DND-41 (cell line): ENCODE data around the gene SDC4.

ENCODE experiments used
- EZH2 ChIP-seq: IDR thresholded peaks from 3 replicates; pipeline ENCODE4 v1.6.1; 2012; ENCODE audit warnings: borderline replicate concordance, low read depth, mild to moderate bottlenecking, moderate library complexity, low read length, inconsistent platforms; ENCODE audit not compliant: severe bottlenecking
- TF ChIP-seq, protein P1 (sequence below): IDR thresholded peaks from 2 replicates; pipeline ENCODE4 v1.5.1; 2012; ENCODE audit warnings: borderline replicate concordance, low read length, moderate library complexity, mild to moderate bottlenecking; ENCODE audit not compliant: poor library complexity, severe bottlenecking; ENCODE audit errors: extremely low read depth

DNA sequence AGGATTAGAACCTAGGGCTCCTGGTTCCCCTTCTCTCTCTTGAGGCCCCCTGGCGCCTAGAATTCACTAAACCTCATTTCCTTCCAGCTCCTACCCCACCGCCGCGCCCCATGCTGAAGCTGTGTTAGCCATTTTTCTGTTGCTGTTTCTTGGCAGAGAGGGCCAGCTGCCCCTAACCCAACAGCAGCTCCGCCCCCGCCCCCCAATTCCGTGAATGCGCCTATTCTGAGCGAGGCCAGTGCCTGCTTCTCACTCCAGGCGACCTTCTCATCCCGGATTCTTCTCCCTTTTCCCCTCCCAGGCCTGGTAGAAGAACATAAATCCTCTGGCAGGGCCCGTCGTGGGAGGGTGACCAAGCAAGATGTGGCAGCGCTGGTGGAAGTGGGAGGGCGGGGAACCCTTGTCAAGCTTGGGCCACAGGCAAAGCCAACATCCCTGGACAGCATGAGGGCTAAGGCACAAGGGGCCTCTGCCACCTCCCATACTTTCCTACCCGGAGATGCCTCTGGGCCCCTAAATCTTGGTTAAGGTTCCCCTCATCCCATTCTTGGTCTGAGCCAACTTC is 41.1 kb downstream of the SDC4 start:
- TF ChIP-seq, protein P1, sequence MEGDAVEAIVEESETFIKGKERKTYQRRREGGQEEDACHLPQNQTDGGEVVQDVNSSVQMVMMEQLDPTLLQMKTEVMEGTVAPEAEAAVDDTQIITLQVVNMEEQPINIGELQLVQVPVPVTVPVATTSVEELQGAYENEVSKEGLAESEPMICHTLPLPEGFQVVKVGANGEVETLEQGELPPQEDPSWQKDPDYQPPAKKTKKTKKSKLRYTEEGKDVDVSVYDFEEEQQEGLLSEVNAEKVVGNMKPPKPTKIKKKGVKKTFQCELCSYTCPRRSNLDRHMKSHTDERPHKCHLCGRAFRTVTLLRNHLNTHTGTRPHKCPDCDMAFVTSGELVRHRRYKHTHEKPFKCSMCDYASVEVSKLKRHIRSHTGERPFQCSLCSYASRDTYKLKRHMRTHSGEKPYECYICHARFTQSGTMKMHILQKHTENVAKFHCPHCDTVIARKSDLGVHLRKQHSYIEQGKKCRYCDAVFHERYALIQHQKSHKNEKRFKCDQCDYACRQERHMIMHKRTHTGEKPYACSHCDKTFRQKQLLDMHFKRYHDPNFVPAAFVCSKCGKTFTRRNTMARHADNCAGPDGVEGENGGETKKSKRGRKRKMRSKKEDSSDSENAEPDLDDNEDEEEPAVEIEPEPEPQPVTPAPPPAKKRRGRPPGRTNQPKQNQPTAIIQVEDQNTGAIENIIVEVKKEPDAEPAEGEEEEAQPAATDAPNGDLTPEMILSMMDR, result no peak
- no peak for TF ChIP-seq EZH2
